ENCODE data around the gene PCDH10.

DNA sequence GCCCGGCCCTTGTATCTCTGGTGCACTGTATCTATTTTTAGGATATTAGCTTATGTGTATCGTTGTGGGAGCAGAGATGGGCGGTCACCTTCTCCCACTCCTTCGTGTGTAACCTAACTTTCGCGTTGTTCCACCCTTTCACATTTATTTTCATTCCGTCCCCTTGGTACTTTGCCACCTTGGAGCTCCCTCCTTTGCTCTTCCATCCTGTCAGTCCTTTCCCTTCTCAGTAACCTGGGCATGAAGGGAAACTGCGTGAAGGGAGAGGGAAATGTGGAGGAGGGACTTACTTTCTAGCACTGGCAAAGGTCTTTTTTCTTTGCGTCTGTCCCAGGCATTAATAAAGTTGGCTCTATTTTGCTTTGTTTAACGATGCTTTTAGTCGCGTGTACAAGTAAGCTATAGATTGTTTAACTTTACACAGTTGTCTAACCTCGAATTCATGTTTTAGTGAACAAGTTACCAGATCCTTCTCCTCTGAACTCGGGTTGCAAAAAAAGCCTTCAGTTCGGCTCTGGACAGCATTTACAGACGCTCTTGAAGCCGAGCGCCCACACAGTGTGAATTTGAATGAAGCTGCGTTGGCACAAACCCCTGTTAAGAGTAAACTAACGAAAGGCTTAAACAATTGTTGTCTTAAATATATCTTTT lies 3.9 kb downstream of the PCDH10 start:
- TF ChIP-seq, protein P1, sequence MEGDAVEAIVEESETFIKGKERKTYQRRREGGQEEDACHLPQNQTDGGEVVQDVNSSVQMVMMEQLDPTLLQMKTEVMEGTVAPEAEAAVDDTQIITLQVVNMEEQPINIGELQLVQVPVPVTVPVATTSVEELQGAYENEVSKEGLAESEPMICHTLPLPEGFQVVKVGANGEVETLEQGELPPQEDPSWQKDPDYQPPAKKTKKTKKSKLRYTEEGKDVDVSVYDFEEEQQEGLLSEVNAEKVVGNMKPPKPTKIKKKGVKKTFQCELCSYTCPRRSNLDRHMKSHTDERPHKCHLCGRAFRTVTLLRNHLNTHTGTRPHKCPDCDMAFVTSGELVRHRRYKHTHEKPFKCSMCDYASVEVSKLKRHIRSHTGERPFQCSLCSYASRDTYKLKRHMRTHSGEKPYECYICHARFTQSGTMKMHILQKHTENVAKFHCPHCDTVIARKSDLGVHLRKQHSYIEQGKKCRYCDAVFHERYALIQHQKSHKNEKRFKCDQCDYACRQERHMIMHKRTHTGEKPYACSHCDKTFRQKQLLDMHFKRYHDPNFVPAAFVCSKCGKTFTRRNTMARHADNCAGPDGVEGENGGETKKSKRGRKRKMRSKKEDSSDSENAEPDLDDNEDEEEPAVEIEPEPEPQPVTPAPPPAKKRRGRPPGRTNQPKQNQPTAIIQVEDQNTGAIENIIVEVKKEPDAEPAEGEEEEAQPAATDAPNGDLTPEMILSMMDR (IDR thresholded peaks at IDR 0.05 in 2 of 3, conservative IDR thresholded peaks at IDR 0.05 in 1 of 3; ENCODE audit: control insufficient read depth in 2 of 3, extremely low read depth in 1 of 3, insufficient read depth in 1 of 3, low read depth in 3 of 3, low read length in 3 of 3), result no peak
- TF ChIP-seq SMC3 (IDR thresholded peaks at IDR 0.05; ENCODE audit: borderline replicate concordance, low read length) (no peak), JUND (IDR thresholded peaks at IDR 0.05; ENCODE audit: low read depth, low read length) (no peak), ZNF384 (IDR thresholded peaks at IDR 0.05; ENCODE audit: borderline replicate concordance, low read depth, low read length) (no peak), HDAC2 (IDR thresholded peaks at IDR 0.05) (no peak), EP300 (IDR thresholded peaks at IDR 0.05; ENCODE audit: borderline replicate concordance in 1 of 2, control insufficient read depth in 1 of 2, low read depth in 2 of 2, low read length in 2 of 2) (no peak), SUZ12 (IDR thresholded peaks at IDR 0.05; ENCODE audit: unreplicated experiment) (no peak), HCFC1 (IDR thresholded peaks at IDR 0.05; ENCODE audit: low read length) (no peak), TAF1 (IDR thresholded peaks at IDR 0.05; ENCODE audit: borderline replicate concordance, low read depth, low read length) (no peak), EZH2 (IDR thresholded peaks at IDR 0.05; ENCODE audit: borderline replicate concordance, control insufficient read depth, low read depth, low read length) (no peak), ZNF217 (IDR thresholded peaks at IDR 0.05) (no peak), POLR2A (IDR thresholded peaks at IDR 0.05; ENCODE audit: low read depth, low read length) (no peak)
- TF ChIP-seq, protein P2, sequence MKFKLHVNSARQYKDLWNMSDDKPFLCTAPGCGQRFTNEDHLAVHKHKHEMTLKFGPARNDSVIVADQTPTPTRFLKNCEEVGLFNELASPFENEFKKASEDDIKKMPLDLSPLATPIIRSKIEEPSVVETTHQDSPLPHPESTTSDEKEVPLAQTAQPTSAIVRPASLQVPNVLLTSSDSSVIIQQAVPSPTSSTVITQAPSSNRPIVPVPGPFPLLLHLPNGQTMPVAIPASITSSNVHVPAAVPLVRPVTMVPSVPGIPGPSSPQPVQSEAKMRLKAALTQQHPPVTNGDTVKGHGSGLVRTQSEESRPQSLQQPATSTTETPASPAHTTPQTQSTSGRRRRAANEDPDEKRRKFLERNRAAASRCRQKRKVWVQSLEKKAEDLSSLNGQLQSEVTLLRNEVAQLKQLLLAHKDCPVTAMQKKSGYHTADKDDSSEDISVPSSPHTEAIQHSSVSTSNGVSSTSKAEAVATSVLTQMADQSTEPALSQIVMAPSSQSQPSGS (IDR thresholded peaks at IDR 0.05; ENCODE audit: low read length), result no peak
